ENCODE data around the gene PLOD2.

GRCh38 chr3:146195030-146195429, 34.0 kb upstream of the PLOD2 start:
- TF ChIP-seq POLR2AphosphoS5 (IDR thresholded peaks at IDR 0.05; ENCODE audit: low read depth, low read length) (no peak), CTCF (IDR thresholded peaks at IDR 0.05) (no peak)

All from Panc1 (cell line).